Activated T-helper 9 cell treated with anti-CD3 and anti-CD28 coated beads, Interleukin-2, amount 50 U/mL, for 16 hours (primary cell): ENCODE data around the gene TSPEAR.
"Not testable (repeated sequence)": the region's sequence is repeated elsewhere in the genome, so short reads cannot be mapped to it uniquely, and the experiment has no call there.

Source experiments
- DNase-seq: peaks from one replicate; pipeline ENCODE4 v3.0.0-alpha.2; 2020; ENCODE audit warnings: low read depth

Gene TSPEAR

DNA sequence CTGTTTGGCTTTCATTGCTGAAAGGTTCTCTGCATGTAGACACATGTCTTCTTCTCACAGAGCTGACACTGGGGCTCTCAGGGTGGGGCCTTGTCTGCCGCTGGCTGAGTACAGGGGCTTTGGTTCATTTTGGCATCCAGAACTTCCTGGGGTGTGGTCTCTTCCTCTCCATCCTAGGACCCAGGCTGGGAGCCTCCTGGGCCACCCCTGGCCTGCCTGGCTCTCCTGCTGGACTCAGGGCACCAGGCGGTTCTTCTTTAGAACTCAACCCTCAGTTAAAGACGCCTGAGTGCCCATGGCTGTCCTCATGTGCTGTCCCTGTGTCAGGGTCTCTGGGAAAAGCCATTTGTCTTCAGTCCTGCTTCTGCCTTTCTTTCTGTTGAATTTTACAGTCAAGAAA lies 125.5 kb downstream of the TSPEAR start:
- no peak for DNase-seq

DNA sequence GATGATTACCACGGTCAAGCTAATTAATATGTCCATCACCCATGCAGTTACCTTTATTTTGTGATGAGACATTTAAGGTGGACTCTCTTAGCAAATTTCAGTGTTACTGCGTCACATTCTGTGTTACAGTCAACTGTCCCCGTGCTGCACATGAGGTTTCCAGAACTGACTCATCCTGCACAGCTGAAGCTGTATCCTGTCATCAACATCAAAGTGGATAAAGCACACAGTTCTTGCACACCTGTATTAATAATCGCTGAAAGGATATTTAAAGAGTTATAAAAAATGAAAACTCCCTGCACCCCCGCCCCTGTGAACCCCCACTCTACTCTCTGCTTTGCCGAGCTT lies 127.6 kb downstream of the TSPEAR start:
- no peak for DNase-seq

DNA sequence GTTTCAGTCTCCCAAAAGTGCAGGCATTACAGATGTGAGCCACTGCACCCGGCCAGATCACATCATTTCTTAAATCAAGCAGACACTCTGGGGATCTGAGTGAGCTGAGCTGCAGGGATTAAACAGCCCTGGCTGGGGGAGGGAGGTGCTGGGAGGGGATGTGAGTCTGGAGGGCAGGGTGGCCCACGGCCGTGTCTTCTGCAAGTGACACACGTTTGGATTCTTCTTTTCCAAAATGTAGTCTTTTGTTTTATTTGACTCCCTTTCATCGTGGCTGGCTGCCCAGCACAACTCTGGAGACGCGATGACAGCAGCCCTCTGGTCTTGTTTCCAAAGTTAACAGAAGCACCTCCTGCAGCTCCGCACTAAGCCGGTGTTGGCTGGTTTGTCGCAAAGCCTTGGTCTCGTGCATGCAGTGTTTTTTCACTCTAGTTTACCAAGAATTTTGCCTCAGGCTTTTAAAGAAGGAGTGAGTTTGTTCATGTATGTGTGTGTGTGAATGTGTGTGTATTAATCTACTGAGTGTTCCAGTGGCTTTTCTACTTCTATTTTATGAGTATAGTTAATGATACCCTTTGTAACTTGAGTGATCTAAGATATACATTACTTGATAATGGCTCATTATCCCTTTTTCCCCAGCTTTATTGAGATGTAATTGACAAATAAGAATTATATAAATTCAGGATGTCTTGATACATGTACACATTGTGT lies 128.1 kb downstream of the TSPEAR start:
- no peak for DNase-seq

DNA sequence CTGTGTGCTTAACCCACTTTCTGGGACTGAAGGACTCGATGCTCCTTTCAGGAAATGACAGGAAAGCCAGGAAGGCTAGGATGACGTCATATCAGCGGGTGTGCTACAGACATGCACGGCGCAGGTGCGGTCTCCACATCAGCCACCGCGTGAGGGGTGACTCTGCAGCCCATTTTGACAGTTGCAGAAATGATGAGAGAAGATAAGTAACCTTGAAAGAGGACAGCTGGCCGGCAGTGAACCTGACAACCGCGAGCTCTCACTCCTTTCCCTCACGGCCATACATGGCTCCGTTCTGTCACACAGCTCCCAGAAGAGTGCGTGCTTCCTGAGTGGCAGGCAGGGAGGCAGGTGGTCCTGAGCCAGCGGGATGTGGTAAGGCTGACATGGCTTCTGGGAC lies 129.3 kb downstream of the TSPEAR start:
- DNase-seq = no peak

DNA sequence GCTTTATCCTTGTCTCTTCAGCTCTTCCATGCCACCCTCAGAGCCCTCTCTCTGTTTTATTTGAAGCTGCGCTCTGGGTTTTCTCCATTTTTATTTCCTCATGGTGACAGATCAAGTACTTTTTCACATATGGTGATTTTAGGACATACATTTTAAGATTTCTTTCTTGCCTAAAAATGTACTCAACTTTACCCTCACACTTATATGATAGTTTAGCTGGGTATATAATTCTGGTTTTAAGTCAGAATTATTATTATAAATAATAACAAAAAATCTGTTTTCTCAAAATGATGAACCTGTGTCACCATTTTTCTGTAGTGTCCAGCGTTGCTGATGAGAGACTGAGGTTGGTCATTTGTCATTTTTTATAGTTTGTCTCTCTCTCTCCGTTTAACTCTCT lies 130.2 kb downstream of the TSPEAR start:
- no peak for DNase-seq

DNA sequence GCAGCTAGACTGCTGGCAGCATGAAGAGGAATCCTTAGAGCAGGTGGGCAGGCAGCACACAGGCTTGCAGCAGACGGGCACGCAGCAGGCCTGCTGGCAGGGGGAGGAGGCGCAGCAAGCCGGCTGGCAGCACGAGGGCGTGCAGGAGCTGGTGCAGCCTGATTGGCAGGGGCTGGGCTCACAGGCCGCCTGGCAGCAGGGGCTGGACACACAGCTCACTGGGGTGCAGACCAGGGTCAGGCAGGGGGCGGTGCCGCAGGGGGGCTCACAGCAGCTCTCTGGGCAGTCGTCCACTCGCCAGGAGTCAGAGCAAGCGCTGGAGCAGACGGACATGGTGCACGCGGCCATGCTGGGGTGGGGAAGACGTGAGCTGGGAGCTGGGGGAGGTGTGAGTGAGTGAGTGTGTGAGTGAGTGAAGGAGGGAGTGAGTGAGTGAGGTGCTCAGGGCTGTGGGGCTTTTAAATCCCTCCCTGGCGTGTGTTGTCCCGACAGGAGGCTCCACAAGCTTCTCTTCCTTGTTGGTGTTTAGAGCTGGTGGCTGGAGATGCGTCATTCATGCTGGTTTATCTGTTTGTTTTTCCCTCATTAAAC lies 131.0 kb downstream of the TSPEAR start, which contains the start of gene KRTAP10-5:
KRTAP10-5 (minus strand) TSS at position 374 of the 591 bp plus-strand sequence; CDS start at position 348, 26 bp downstream.
- DNase-seq = not testable (repeated sequence)

- DNase-seq = no peak
Measured at GRCh38 chr21:44579833-44580144, 131.6 kb downstream of the TSPEAR start.

- DNase-seq = no peak
Measured at GRCh38 chr21:44579056-44579832, 132.1 kb downstream of the TSPEAR start.

DNA sequence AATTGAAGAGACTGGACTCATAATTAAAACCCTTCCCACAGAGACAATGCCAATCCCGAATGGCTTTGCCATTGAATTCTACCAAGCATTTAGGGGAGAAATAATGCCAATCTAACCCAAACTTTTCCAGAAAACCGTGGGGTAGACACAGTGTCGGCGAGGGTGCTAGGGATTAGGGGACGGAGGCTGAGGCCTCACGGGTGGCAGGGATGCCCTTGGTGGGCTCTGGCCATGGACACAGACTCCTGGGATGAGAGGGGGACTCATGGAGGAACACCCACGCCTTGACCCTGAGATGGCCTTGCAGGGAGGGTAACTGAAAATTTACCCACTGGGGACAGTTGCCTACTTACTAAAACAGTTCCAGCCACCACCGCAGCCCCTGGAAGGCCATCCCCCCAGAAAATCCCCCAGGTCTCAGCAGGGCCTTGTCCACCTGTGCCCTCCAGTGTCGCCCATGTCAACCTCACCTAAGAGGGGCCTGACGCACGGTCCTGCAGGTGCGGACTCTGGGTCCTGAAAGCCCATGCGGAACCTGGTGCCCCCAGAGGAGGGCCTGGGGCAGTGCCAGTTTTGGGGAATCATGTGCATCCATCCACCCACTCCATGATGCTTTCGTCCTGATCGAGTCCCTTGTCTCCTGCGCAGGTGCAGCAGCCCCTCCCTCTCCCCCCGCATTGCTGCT lies 132.9 kb downstream of the TSPEAR start:
- no peak for DNase-seq

DNA sequence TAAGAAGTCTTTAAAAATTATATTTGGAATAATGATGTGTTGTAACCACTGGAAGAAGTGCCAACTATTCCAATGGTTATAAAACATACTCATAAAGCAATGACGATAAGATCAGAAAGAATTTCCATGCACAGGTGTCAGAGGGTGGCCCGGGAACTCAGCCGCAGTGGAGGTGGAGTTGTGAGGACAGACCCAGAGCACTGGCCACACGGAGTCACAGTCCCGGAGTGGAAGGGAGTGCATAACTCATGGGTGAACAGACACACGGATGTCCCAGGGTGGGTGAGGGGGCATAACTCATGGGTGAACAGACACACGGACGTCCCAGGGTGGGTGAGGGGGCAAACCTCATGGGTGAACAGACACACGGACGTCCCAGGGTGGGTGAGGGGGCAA lies 135.3 kb downstream of the TSPEAR start:
- DNase-seq = no peak

DNA sequence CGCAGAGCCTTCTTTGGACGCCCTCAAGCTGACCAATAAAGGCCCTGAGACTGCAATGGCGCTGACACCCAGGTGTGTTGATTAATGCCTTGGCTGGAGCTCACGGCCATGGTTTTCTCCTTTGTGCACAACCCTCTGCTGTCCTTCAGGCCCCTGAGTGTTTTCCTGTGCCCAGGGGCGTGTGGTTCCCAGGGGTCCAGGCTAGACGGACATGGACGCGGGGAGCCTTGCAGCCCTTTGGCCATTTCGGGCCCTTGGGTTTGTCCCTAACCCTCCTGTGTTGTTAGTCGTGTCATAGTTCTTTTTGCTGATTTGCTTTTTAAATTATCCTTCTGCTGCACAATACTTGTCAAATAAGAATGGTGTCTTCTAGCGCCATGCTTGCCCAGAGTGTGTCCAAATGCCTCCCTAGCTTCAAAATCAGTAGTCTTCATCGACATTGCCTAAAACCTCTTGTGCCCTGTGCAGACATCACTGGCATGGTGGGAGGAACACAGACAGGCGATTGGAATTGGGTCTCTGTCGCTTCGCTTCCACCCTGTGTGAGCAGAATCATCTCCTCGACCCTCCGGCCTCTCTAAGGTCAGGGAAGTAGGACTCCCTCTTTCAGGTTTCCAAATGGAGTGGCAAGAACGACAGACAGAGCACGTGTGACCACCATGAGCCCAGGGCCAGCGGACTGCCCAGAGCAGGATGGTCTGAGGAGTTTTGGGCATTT lies 135.9 kb downstream of the TSPEAR start:
- DNase-seq = no peak

GRCh38 chr21:44574457-44575306 lies 136.7 kb downstream of the TSPEAR start:
- DNase-seq = no peak

- DNase-seq = not testable (repeated sequence)
Measured at GRCh38 chr21:44573630-44574456, 137.5 kb downstream of the TSPEAR start, which contains the start of gene KRTAP10-4. KRTAP10-4 (plus strand) TSS chr21:44573729; CDS start chr21:44573759, 30 bp downstream.

GRCh38 chr21:44572959-44573583 lies 138.3 kb downstream of the TSPEAR start:
- no peak for DNase-seq

- no peak for DNase-seq
Measured at GRCh38 chr21:44571844-44572782, 139.3 kb downstream of the TSPEAR start.

DNA sequence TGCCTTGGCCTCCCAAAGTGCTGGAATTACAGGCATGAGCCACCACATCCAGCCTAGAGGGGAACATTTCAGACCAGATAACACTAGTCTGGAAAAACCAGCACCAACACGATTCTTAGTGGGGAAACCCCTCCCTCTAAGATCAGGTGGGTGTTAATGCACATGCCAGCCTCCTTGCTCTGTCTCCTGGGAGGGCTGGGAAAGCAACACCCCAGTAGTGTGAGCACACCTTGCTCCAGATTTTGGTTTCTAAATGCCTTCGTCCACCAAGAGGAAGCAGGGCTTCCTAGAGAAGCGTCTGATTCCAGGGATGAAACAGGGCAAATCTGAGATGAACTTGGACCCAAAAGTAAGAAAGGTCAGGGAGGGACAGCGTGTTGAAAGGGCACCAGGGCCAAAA lies 140.1 kb downstream of the TSPEAR start:
- no peak for DNase-seq

GRCh38 chr21:44569861-44570517 lies 141.4 kb downstream of the TSPEAR start:
- DNase-seq = no peak
